Astrocyte of the cerebellum (primary cell): ENCODE data around the gene PLEKHF1.
"Not testable (repeated sequence)": the region's sequence is repeated elsewhere in the genome, so short reads cannot be mapped to it uniquely, and the experiment has no call there.

Source experiments
- DNase-seq: peaks from one replicate; pipeline ENCODE4 v3.0.0-alpha.2; 2011; ENCODE audit warnings: low read depth
- H3K4me3 ChIP-seq: 2 replicates; pipeline ENCODE4 v1.5.1; 2011; ENCODE audit warnings: mild to moderate bottlenecking, low read depth, low read length, moderate library complexity
- CTCF ChIP-seq: IDR thresholded peaks from 2 replicates; pipeline ENCODE4 v1.5.1; 2012; ENCODE audit warnings: low read length, low read depth, moderate library complexity, mild to moderate bottlenecking; ENCODE audit errors: missing control alignments
- in situ Hi-C: cut with HindIII; loops from 2 replicates; pipeline ENCODE4 v1.10.0; 2017; ENCODE audit warnings: low sequenced_read_pairs

PLEKHF1 gene

GRCh38 chr19:29702161-29702962, 37.1 kb downstream of the PLEKHF1 start:
- no peak for TF ChIP-seq CTCF
- H3K4me3 ChIP-seq: no peak overlapping the region
- DNase-seq: no peak
- in situ Hi-C loops: no loop called here

GRCh38 chr19:29702963-29703320, 37.7 kb downstream of the PLEKHF1 start:
- no peak for DNase-seq
- no peak for TF ChIP-seq CTCF
- H3K4me3 ChIP-seq: no peak overlapping the region
- in situ Hi-C loops: no loop called here

GRCh38 chr19:29704562-29705558, 39.6 kb downstream of the PLEKHF1 start:
- no peak overlapping the region for H3K4me3 ChIP-seq
- DNase-seq: no peak
- TF ChIP-seq CTCF: no peak
- in situ Hi-C loops: no loop called here

- DNase-seq: no peak
- H3K4me3 ChIP-seq: no peak overlapping the region
- in situ Hi-C loops: no loop called here
- no peak for TF ChIP-seq CTCF
These were observed 40.4 kb downstream of the PLEKHF1 start for GRCh38 chr19:29705706-29706105.

- no peak for DNase-seq
- TF ChIP-seq CTCF: no peak
- H3K4me3 ChIP-seq: no peak overlapping the region
- in situ Hi-C loops: no loop called here
These were observed 41.4 kb downstream of the PLEKHF1 start for GRCh38 chr19:29706635-29707034.

GRCh38 chr19:29708554-29709439, 43.5 kb downstream of the PLEKHF1 start:
- H3K4me3 ChIP-seq: no peak overlapping the region
- in situ Hi-C loops: no loop called here
- DNase-seq: no peak
- TF ChIP-seq CTCF: no peak

- in situ Hi-C loops, H3K4me3 ChIP-seq, DNase-seq: not testable (repeated sequence)
These were observed 44.2 kb downstream of the PLEKHF1 start for GRCh38 chr19:29709440-29709798.
